ENCODE data around the gene REC8. TPM values are rescaled to one million over a fixed set of nuclear protein-coding genes. Genes with fewer than 3 reads are reported as not detected.
A peak's percentile ranks its signal among the peaks of the same experiment; 100 is the strongest.

Gene REC8
- total RNA-seq, 5 donors from 2014 or later (not counting 1 experiment from before 2014, with no cell fraction given): 32.4 to 82.5 (median 41.5) TPM

DNA sequence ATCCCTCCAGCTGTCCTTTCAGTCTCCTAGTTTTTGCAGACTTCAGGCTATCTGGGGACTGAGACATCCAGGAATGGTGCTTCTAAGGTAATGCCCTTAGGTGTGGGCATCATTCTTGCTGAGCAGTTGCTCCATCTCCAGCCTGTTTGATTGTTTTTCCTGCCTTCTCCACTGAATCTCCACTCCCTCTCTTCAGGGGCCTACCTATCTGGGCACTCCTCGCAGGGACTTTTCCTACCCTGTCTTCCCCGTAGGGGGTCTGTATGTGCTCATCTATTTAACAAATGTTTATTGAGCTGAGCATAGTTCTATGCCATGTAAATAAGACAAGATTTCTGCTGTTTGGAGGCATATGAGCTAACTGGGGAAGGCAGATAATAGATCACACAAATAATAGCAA lies 38.9 kb upstream of the REC8 start:
- ChIA-PET POLR2A (interaction anchor here in 1 of 2 donors (0.8 kb wide), 2 partner anchors 11 to 170 kb away, joined by 4 to 6 read pairs; no protein-coding TSS in a partner anchor), CTCF (no interaction called here)
- H3K27me3 Mint-ChIP-seq: no peaks in the 10 kb centered on the region
- H3K36me3 ChIP-seq (ENCODE audit: control insufficient read depth in 2 of 2, extremely low read depth in 1 of 2, insufficient read depth in 1 of 2, low read length in 1 of 2): peaks cover 0 to 10% of the 10 kb centered on the region in 2 donors
- no CpG with 5 or more reads among the region's 2 CpGs for WGBS (ENCODE audit: insufficient coverage)
- H3K9me3 ChIP-seq: no peaks in the 10 kb centered on the region
- peaks cover 17 to 40% of the 10 kb centered on the region in 2 experiments for H3K4me1 ChIP-seq (ENCODE audit: control insufficient read depth in 1 of 2, extremely low read depth in 1 of 2, insufficient read depth in 2 of 2, low read length in 2 of 2)
- H3K27ac Mint-ChIP-seq: peak overlapping the region; percentile 91 to 94
- H3K27ac ChIP-seq (ENCODE audit: low read length): peak overlapping the region; percentile 67
- ATAC-seq (replicated peaks in 1 of 4) (no peak), DNase-seq (no peak)
- H3K4me1 Mint-ChIP-seq: peaks cover 37 to 45% (median 40%) of the 10 kb centered on the region in 3 donors
- peak overlapping the region in 1 of 2 donors; percentile 40 for H3K4me3 ChIP-seq (ENCODE audit: control insufficient read depth in 1 of 2, extremely low read depth in 1 of 2, low read length in 1 of 2)
- peaks cover 3% of the 10 kb centered on the region for H3K36me3 Mint-ChIP-seq
- H3K9me3 Mint-ChIP-seq: no peaks in the 10 kb centered on the region
- peak overlapping the region in 1 of 3 donors; percentile 61 for H3K4me3 Mint-ChIP-seq
- no peaks in the 10 kb centered on the region for H3K27me3 ChIP-seq (replicated peaks in 1 of 2; ENCODE audit: control insufficient read depth in 2 of 2, extremely low read depth in 1 of 2, insufficient read depth in 2 of 2, low read length in 1 of 2)

GRCh38 chr14:24133735-24134134 lies 38.1 kb upstream of the REC8 start:
- H3K27me3 ChIP-seq (replicated peaks in 1 of 2; ENCODE audit: control insufficient read depth in 2 of 2, extremely low read depth in 1 of 2, insufficient read depth in 2 of 2, low read length in 1 of 2): no peaks in the 10 kb centered on the region
- POLR2A ChIA-PET: interaction anchor here (0.6 to 0.8 kb wide), 4 partner anchors 11 to 296 kb away, joined by 4 to 6 read pairs (median 5); partner anchors contain the start of genes DCAF11 (in 1 of the 2), KHNYN (in 1 of the 2) and NRL (in 1 of the 2)
- H3K27me3 Mint-ChIP-seq: no peaks in the 10 kb centered on the region
- H3K27ac ChIP-seq (ENCODE audit: low read length): no peak overlapping the region
- CTCF ChIA-PET: interaction anchor here (0.7 to 1.5 kb wide), 4 partner anchors 13 to 92 kb away, joined by 3 to 9 read pairs (median 4); partner anchors contain the start of genes IRF9 (in 1 of the 2) and RNF31 (in 1 of the 2)
- DNase-seq (no peak), ATAC-seq (replicated peaks in 1 of 4) (no peak)
- no peaks in the 10 kb centered on the region for H3K9me3 Mint-ChIP-seq
- peaks cover 44 to 53% (median 48%) of the 10 kb centered on the region in 3 donors for H3K4me1 Mint-ChIP-seq
- H3K27ac Mint-ChIP-seq: peak overlapping the region in 1 of 2 donors; percentile 94
- peaks cover 17 to 48% of the 10 kb centered on the region in 2 experiments for H3K4me1 ChIP-seq (ENCODE audit: control insufficient read depth in 1 of 2, extremely low read depth in 1 of 2, insufficient read depth in 2 of 2, low read length in 2 of 2)
- no peak overlapping the region for H3K4me3 Mint-ChIP-seq
- H3K36me3 Mint-ChIP-seq: peaks cover 9% of the 10 kb centered on the region
- H3K36me3 ChIP-seq (ENCODE audit: control insufficient read depth in 2 of 2, extremely low read depth in 1 of 2, insufficient read depth in 1 of 2, low read length in 1 of 2): peaks cover 6 to 17% of the 10 kb centered on the region in 2 donors
- no peaks in the 10 kb centered on the region for H3K9me3 ChIP-seq
- no CpG with 5 or more reads among the region's 1 CpG for WGBS (ENCODE audit: insufficient coverage)
- no peak overlapping the region for H3K4me3 ChIP-seq (ENCODE audit: control insufficient read depth in 1 of 2, extremely low read depth in 1 of 2, low read length in 1 of 2)

- H3K36me3 ChIP-seq (ENCODE audit: control insufficient read depth in 2 of 2, extremely low read depth in 1 of 2, insufficient read depth in 1 of 2, low read length in 1 of 2): peaks cover 13 to 24% of the 10 kb centered on the region in 2 donors
- H3K4me3 ChIP-seq (ENCODE audit: control insufficient read depth in 1 of 2, extremely low read depth in 1 of 2, low read length in 1 of 2): peak overlapping the region; percentile 49 to 53
- peak overlapping the region; percentile 46 for H3K27ac ChIP-seq (ENCODE audit: low read length)
- Mint-ChIP-seq H3K27me3 (no peaks in the 10 kb centered on the region), H3K4me1 (peaks cover 62 to 67% (median 64%) of the 10 kb centered on the region in 3 donors), H3K9me3 (no peaks in the 10 kb centered on the region), H3K4me3 (peak overlapping the region; percentile 89 to 97 (median 91)), H3K36me3 (peaks cover 17% of the 10 kb centered on the region), H3K27ac (peak overlapping the region; percentile 91 to 95)
- ATAC-seq (replicated peaks in 1 of 4) (peak in 2 of 4 experiments; percentile 0 to 1), DNase-seq (peak in 1 of 35 experiments; percentile 10)
- ChIA-PET POLR2A (interaction anchor here (0.6 to 1.9 kb wide), 6 partner anchors 12 to 106 kb away, joined by 3 to 7 read pairs (median 4); partner anchors contain the start of genes DCAF11 (in 1 of the 2), IRF9 (in 1 of the 2), NRL (in 1 of the 2) and RNF31 (in 1 of the 2)), CTCF (interaction anchor here in 1 of 2 donors (0.6 to 3.1 kb wide), 7 partner anchors 12 to 119 kb away, joined by 3 to 18 read pairs (median 6); partner anchors contain the start of genes DCAF11, IRF9, NRL and PSME2)
- peaks cover 22 to 63% of the 10 kb centered on the region in 2 experiments for H3K4me1 ChIP-seq (ENCODE audit: control insufficient read depth in 1 of 2, extremely low read depth in 1 of 2, insufficient read depth in 2 of 2, low read length in 2 of 2)
- no peaks in the 10 kb centered on the region for H3K9me3 ChIP-seq
- H3K27me3 ChIP-seq (replicated peaks in 1 of 2; ENCODE audit: control insufficient read depth in 2 of 2, extremely low read depth in 1 of 2, insufficient read depth in 2 of 2, low read length in 1 of 2): no peaks in the 10 kb centered on the region
- WGBS (ENCODE audit: insufficient coverage): 24% methylated on average over 9 of the region's 9 CpGs
These were observed 36.4 kb upstream of the REC8 start for GRCh38 chr14:24135584-24135833.

- H3K4me3 ChIP-seq (ENCODE audit: control insufficient read depth in 1 of 2, extremely low read depth in 1 of 2, low read length in 1 of 2): peak within 1 kb of the TSS; percentile 78 to 84
- POLR2A ChIA-PET: interaction anchor here (0.6 to 1.9 kb wide), 12 partner anchors 9 to 307 kb away, joined by 3 to 9 read pairs (median 4); partner anchors contain the start of genes DCAF11 (in 1 of the 2), IRF9 (in 1 of the 2), NRL (in 1 of the 2) and RNF31 (in 1 of the 2)
- Mint-ChIP-seq H3K4me1 (peaks cover 64 to 68% (median 67%) of the 10 kb centered on the region in 3 donors), H3K36me3 (peaks cover 17% of the 10 kb centered on the region), H3K27ac (peak within 1 kb of the TSS; percentile 91 to 95), H3K9me3 (no peaks in the 10 kb centered on the region), H3K4me3 (peak within 1 kb of the TSS; percentile 89 to 97 (median 91)), H3K27me3 (no peaks in the 10 kb centered on the region)
- H3K36me3 ChIP-seq (ENCODE audit: control insufficient read depth in 2 of 2, extremely low read depth in 1 of 2, insufficient read depth in 1 of 2, low read length in 1 of 2): peaks cover 13 to 24% of the 10 kb centered on the region in 2 donors
- H3K4me1 ChIP-seq (ENCODE audit: control insufficient read depth in 1 of 2, extremely low read depth in 1 of 2, insufficient read depth in 2 of 2, low read length in 2 of 2): peaks cover 22 to 67% of the 10 kb centered on the region in 2 experiments
- peak within 1 kb of the TSS; percentile 79 for H3K27ac ChIP-seq (ENCODE audit: low read length)
- no peaks in the 10 kb centered on the region for H3K9me3 ChIP-seq
- ATAC-seq (replicated peaks in 1 of 4) (peak; percentile 94 to 98 (median 95)), DNase-seq (peak; percentile 80 to 97 (median 92))
- no peaks in the 10 kb centered on the region for H3K27me3 ChIP-seq (replicated peaks in 1 of 2; ENCODE audit: control insufficient read depth in 2 of 2, extremely low read depth in 1 of 2, insufficient read depth in 2 of 2, low read length in 1 of 2)
- CTCF ChIA-PET: interaction anchor here in 1 of 2 donors (0.6 to 3.1 kb wide), 7 partner anchors 11 to 118 kb away, joined by 3 to 18 read pairs (median 6); partner anchors contain the start of genes DCAF11, IRF9, NRL and PSME2
- under 1% methylated on average over 73 of the region's 75 CpGs for WGBS (ENCODE audit: insufficient coverage)
These were observed 35.8 kb upstream of the REC8 start, which contains the start of gene PSME1 for GRCh38 chr14:24135834-24136683. PSME1 (plus strand) TSS chr14:24136194; CDS start chr14:24136263, 69 bp downstream.

GRCh38 chr14:24136684-24137528 lies 35.0 kb upstream of the REC8 start:
- Histone ChIP-seq H3K36me3 (ENCODE audit: control insufficient read depth in 2 of 2, extremely low read depth in 1 of 2, insufficient read depth in 1 of 2, low read length in 1 of 2) (peaks cover 13 to 24% of the 10 kb centered on the region in 2 donors), H3K9me3 (no peaks in the 10 kb centered on the region), H3K27ac (ENCODE audit: low read length) (peak overlapping the region; percentile 79), H3K4me3 (ENCODE audit: control insufficient read depth in 1 of 2, extremely low read depth in 1 of 2, low read length in 1 of 2) (peak overlapping the region; percentile 78 to 84), H3K4me1 (ENCODE audit: control insufficient read depth in 1 of 2, extremely low read depth in 1 of 2, insufficient read depth in 2 of 2, low read length in 2 of 2) (peaks cover 21 to 65% of the 10 kb centered on the region in 2 experiments), H3K27me3 (replicated peaks in 1 of 2; ENCODE audit: control insufficient read depth in 2 of 2, extremely low read depth in 1 of 2, insufficient read depth in 2 of 2, low read length in 1 of 2) (no peaks in the 10 kb centered on the region)
- H3K27ac Mint-ChIP-seq: peak overlapping the region; percentile 90 to 94
- peaks cover 17% of the 10 kb centered on the region for H3K36me3 Mint-ChIP-seq
- POLR2A ChIA-PET: interaction anchor here (0.9 to 1.9 kb wide), 5 partner anchors 10 to 77 kb away, joined by 3 to 7 read pairs (median 4); partner anchors contain the start of genes DCAF11 (in 1 of the 2), NRL (in 1 of the 2), RNF31 (in 1 of the 2) and TM9SF1 (in 1 of the 2)
- no peaks in the 10 kb centered on the region for H3K27me3 Mint-ChIP-seq
- peak overlapping the region; percentile 83 to 97 (median 88) for H3K4me3 Mint-ChIP-seq
- H3K4me1 Mint-ChIP-seq: peaks cover 64 to 68% (median 67%) of the 10 kb centered on the region in 3 donors
- ATAC-seq (replicated peaks in 1 of 4) (no peak), DNase-seq (peak in 1 of 35 experiments; percentile 15)
- 6% methylated on average over 6 of the region's 13 CpGs for WGBS (ENCODE audit: insufficient coverage)
- CTCF ChIA-PET: interaction anchor here (0.7 to 3.1 kb wide), 5 partner anchors 10 to 24 kb away, joined by 3 to 18 read pairs (median 14); partner anchors contain the start of genes PSME2 (in 2 of the 2), RNF31 (in 2 of the 2), DCAF11 (in 1 of the 2) and IRF9 (in 1 of the 2)
- H3K9me3 Mint-ChIP-seq: no peaks in the 10 kb centered on the region
